ENCODE data around the gene CHRNG.

GRCh38 chr2:232511336-232511890 is 28.1 kb upstream of the CHRNG start:
- TF ChIP-seq POLR2A (IDR thresholded peaks at IDR 0.05; ENCODE audit: low read depth, low read length) (no peak), POLR2AphosphoS5 (IDR thresholded peaks at IDR 0.05; ENCODE audit: insufficient read depth, low read depth, low read length) (no peak), CTCF (IDR thresholded peaks at IDR 0.05; ENCODE audit: extremely low read depth in 1 of 2, insufficient read depth in 1 of 2, low read depth in 1 of 2, low read length in 2 of 2) (no peak), MAX (IDR thresholded peaks at IDR 0.05; ENCODE audit: insufficient read depth, insufficient read length) (no peak), JUN (IDR thresholded peaks at IDR 0.05; ENCODE audit: borderline replicate concordance, insufficient read depth, insufficient read length, low read depth) (no peak), EZH2 (IDR thresholded peaks at IDR 0.05; ENCODE audit: borderline replicate concordance, low read depth, low read length, severe bottlenecking) (no peak), GATA2 (IDR thresholded peaks at IDR 0.05; ENCODE audit: insufficient read depth, insufficient read length, low read depth, low read length) (no peak), MYC (IDR thresholded peaks at IDR 0.05; ENCODE audit: low read depth, low read length) (no peak)

Measured in endothelial cell of umbilical vein (primary cell).